ENCODE results near the gene NPBWR2.

DNA sequence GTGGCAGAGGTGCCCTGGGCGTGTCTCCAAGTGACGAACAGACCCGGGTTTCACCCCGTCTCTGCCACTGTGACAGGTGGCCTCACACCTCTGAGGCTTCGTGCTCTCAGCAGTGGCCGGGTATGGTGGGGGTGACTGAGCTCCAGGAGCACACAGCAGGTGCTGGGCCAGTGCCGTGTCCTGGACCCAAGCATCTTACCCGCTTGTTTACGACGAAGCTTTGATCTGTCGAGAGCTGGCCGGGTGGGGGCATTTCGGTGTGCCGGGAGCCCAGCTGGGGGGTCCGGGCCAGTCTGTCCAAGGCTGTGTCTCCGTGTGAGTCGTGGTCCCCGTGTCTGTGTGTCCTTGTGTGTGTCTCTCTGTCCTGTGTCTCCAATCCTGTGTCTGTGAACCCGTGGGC, 16.0 kb downstream of the NPBWR2 start:
- TF ChIP-seq, protein P1, sequence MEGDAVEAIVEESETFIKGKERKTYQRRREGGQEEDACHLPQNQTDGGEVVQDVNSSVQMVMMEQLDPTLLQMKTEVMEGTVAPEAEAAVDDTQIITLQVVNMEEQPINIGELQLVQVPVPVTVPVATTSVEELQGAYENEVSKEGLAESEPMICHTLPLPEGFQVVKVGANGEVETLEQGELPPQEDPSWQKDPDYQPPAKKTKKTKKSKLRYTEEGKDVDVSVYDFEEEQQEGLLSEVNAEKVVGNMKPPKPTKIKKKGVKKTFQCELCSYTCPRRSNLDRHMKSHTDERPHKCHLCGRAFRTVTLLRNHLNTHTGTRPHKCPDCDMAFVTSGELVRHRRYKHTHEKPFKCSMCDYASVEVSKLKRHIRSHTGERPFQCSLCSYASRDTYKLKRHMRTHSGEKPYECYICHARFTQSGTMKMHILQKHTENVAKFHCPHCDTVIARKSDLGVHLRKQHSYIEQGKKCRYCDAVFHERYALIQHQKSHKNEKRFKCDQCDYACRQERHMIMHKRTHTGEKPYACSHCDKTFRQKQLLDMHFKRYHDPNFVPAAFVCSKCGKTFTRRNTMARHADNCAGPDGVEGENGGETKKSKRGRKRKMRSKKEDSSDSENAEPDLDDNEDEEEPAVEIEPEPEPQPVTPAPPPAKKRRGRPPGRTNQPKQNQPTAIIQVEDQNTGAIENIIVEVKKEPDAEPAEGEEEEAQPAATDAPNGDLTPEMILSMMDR (IDR thresholded peaks at IDR 0.05) = no peak
- TF ChIP-seq POLR2A (IDR thresholded peaks at IDR 0.05) = no peak
